NB4 (cell line): ENCODE measurements around the gene LMO1.

Source experiments
- CTCF ChIP-seq: IDR thresholded peaks from one replicate; pipeline ENCODE4 v1.5.1; 2012; ENCODE audit warnings: low read depth, low read length
- MAX ChIP-seq: IDR thresholded peaks from 2 replicates; pipeline ENCODE4 v1.6.1; 2011; ENCODE audit warnings: low read depth, low read length
- MYC ChIP-seq: IDR thresholded peaks from 2 replicates; pipeline ENCODE4 v1.6.1; 2011; ENCODE audit warnings: low read depth, low read length
- POLR2A ChIP-seq: IDR thresholded peaks from 2 replicates; pipeline ENCODE4 v1.6.1; 2011; ENCODE audit warnings: mild to moderate bottlenecking; ENCODE audit not compliant: insufficient read length; ENCODE audit errors: extremely low read depth

- TF ChIP-seq CTCF (no peak), POLR2A (no peak), MAX (no peak), MYC (no peak)
Measured at GRCh38 chr11:8205566-8205965, 58.1 kb downstream of the LMO1 start.
